GM12873 (cell line): ENCODE results near the gene ARL14.

Source experiments
- TF ChIP-seq, protein P1 (sequence below): IDR thresholded peaks from 2 replicates; pipeline ENCODE4 v1.5.1; 2012; ENCODE audit warnings: low read depth, mild to moderate bottlenecking, moderate library complexity, low read length, control low read depth; ENCODE audit not compliant: insufficient read depth; ENCODE audit errors: missing control alignments

Gene ARL14

DNA sequence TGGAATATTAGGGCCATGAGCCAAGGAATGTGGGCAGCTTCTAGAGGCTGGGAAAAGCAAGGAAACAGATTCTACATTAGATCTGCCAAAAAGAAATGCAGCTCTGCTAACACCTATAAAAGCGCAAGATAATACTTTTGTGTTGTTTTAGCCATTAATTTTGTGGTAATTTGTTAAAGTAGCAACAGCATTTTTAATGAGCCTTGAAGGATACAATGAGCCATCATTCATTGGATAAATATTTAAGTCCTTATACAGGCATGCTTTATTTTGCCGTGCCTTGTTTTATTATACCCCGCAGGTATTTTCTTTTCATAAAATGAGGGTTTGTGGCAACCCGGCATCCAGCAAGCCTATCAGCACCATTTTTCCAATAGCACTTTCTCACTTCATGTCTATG, 15.0 kb downstream of the ARL14 start:
- TF ChIP-seq, protein P1, sequence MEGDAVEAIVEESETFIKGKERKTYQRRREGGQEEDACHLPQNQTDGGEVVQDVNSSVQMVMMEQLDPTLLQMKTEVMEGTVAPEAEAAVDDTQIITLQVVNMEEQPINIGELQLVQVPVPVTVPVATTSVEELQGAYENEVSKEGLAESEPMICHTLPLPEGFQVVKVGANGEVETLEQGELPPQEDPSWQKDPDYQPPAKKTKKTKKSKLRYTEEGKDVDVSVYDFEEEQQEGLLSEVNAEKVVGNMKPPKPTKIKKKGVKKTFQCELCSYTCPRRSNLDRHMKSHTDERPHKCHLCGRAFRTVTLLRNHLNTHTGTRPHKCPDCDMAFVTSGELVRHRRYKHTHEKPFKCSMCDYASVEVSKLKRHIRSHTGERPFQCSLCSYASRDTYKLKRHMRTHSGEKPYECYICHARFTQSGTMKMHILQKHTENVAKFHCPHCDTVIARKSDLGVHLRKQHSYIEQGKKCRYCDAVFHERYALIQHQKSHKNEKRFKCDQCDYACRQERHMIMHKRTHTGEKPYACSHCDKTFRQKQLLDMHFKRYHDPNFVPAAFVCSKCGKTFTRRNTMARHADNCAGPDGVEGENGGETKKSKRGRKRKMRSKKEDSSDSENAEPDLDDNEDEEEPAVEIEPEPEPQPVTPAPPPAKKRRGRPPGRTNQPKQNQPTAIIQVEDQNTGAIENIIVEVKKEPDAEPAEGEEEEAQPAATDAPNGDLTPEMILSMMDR = no peak

DNA sequence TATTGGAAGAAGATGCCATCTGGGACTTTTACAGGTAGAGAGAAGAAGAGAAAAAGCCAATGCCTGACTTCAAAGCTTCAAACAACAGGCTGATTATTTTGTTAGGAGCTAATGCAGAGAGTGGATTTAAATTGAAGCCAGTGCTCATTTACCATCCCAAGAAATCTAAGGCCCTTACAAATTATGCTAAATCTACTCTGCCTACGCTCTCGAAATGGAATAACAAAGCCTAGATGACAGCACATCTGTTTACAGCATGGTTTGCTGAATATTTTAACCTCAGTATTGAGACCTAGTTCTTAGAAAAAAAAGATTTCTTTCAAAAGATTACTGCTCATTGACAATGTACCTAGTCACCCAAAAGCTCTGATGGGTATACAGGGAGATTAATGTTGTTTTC, 16.2 kb downstream of the ARL14 start:
- TF ChIP-seq, protein P1 = no peak

DNA sequence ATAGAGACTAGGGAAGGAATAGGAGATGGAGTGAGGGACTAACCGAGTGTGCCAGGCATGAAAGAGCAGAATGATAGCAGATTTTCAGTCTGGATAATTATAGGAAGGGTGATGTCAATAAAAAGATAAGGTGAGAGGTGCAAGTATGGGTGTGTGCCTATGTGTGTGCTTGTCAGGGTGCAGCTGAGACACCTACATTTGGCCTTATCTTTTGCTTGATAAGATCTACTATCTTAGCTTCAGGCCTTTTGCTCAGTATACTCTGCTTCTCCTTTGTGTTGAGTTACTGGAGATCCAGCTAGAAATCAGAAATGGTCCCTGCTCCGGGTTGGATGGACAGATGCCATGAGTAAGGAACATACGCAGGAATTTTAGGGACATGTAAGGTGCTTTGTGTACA, 17.4 kb downstream of the ARL14 start:
- TF ChIP-seq, protein P1 = no peak

DNA sequence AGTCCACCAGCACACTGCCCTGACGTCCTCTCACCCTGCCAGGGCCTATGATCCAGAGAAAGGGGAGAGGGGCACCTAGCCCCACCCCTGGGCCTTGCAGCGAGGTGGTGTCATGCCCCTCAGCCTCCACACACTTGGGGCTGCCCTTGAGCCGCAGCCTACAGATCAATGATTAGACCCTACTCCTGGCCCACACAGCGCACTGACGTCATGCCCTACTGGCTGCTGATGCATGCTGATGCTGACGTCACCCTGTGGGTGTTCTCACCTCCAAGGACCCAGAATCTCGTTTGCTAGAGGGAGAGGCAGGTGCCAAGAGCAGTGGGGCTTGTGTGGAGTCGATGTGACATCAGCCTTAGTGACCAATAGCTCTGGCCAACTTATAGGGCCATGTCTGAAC, 18.0 kb downstream of the ARL14 start:
- TF ChIP-seq, protein P1 = no peak

DNA sequence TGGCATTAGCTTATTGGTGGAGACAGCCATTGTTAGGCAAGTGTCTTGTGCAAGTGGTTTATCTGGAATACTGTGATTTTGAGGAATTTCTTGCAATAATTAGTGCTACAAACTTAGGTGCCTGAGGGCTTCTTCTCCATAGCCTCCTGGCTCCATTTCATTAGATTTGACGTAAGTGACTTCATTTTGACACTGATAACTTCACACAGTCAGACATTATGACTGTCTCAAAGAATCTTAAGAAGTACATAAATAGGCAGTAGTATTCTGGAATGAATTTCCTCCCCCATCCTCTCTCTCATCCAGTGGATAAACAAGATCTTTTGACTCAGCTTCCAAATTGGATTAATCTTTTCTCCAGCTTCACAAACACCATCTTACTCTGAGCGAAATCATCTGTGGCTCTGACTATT, 19.0 kb downstream of the ARL14 start:
- TF ChIP-seq, protein P1 = no peak

DNA sequence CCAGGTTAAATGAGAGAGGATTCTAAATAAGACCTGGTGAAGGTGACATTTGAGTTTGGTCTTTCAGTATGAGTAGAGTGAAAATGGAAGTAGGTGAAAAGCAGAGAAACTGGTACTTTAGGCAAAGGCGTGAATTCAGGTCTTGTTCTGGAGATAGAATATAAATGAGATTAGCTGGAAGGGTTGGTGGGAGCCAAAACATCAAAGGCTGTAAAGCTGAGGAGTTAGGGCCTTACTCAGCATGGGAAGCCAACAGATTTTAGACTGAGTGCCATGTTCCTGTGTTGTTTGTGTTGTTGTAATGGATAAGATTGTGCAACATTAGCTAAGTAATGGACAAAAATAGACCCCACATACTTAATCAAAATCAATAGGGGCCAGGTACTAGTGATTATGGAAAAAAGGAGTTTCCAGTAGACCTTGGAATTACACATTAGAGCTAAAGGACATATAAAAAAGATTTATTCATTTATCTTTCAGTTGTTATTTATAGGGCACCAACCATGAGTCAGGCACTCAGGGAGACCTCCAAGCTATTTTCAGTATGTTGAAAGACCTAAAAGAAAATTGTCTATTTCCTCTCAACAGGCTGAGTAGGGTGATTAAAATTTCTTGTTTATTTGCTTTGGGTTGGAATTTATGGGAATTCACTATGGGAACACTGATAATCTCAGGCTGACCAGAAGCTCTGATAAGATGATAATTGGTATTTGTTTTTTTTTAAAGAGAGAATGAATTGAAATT, 20.8 kb downstream of the ARL14 start:
- TF ChIP-seq, protein P1 = no peak

DNA sequence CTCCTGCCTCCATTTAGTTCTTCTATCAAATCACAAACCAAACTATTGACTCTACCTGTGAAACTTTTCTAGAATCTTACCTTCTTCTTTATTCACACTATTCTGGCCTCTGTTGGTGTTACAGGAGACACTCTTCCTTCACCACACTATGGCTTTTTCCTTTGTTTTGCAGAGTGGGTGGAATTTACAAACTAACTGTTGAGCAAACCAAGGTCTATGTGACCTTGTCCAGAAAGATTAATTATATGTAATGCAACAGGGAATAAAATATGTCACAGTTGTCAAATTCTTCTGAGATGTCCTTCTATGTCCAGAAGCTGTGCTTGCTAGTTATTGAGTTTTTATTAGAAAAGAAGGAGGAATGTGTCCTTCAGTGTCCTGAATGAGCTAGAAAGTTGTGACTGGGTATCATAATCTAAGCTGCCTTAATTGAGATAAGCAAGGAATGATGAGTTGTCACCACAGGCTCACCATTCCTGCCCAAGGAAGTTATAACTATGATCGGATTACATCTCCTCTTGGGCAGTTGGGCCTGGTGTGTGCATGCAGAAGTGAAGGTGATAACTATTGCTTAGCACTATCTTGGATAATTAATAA, 21.7 kb downstream of the ARL14 start:
- TF ChIP-seq, protein P1 = no peak
